ENCODE results near the gene SERPINA9. TPM values are rescaled to one million over a fixed set of nuclear protein-coding genes. Genes with fewer than 3 reads are reported as not detected.
"Not testable (repeated sequence)": the region's sequence is repeated elsewhere in the genome, so short reads cannot be mapped to it uniquely, and the experiment has no call there.

Gene SERPINA9, protein sequence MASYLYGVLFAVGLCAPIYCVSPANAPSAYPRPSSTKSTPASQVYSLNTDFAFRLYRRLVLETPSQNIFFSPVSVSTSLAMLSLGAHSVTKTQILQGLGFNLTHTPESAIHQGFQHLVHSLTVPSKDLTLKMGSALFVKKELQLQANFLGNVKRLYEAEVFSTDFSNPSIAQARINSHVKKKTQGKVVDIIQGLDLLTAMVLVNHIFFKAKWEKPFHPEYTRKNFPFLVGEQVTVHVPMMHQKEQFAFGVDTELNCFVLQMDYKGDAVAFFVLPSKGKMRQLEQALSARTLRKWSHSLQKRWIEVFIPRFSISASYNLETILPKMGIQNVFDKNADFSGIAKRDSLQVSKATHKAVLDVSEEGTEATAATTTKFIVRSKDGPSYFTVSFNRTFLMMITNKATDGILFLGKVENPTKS
- total RNA-seq: not detected in 2 replicates
- polyA plus RNA-seq (2012): 0.48 TPM

DNA sequence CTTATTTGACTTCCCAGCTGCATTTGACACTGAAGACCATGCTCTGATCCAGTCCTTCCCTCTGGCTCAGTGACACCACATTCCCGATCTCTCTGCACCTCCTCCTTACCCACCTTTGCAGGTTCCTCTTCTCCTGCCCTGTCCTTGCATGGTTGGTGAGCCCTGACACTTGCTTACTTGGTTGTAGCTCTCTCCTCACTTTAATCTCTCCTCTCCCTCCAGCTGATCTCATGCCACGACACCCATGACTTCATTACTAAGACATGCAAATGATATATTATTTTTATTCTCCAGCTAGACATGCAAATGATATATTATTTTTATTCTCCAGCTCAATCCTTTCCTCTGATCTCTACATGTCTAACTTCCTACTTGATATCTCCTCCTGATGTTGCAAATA, at the start of gene SERPINA9:
Gene SERPINA9, minus strand, starts transcription at position 175 of the 400 bp plus-strand sequence. CDS start 6,357 bp downstream, outside the sequence.
- DNase-seq (ENCODE audit: low read depth): no peak

DNA sequence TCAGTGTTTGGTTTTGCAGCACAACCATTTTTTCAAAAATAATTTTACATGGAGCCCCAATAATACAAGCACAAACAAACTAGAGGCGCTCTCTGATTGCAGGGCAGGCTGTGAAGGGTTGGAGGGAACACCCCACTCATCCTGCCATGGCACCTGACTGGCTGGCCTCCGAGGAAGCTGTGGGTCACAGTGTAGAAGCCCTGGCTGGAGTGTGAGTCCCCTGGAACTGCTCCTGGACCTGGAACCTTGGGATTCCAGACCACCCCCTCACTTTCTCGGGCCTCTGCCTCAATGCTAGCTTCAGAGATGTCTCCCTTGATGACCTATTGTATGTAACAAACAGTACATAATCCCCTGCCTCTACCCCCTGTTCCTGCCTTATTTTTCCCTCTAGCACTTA, 48.1 kb upstream of the SERPINA9 start:
- no peak for DNase-seq (ENCODE audit: low read depth)

DNA sequence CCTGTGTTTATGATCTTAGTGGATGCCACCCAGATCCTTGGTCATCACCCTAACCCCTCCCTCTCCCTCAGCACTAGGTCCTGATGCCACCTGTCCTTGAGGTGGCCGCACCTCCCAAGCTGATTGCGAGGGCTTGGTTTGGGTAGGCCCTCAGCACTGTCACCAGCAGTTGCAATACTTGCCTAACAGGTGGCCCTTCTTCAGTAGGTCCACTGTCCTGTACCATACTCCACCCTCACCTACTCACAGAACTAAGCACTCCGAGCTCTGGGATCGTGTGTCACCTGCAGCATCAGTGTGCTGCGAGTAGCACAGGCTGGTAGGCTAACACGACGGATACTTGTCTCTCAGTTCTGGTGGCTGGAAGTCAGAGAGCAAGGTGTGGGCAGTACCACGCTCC, 47.3 kb upstream of the SERPINA9 start:
- DNase-seq (ENCODE audit: low read depth): no peak

DNA sequence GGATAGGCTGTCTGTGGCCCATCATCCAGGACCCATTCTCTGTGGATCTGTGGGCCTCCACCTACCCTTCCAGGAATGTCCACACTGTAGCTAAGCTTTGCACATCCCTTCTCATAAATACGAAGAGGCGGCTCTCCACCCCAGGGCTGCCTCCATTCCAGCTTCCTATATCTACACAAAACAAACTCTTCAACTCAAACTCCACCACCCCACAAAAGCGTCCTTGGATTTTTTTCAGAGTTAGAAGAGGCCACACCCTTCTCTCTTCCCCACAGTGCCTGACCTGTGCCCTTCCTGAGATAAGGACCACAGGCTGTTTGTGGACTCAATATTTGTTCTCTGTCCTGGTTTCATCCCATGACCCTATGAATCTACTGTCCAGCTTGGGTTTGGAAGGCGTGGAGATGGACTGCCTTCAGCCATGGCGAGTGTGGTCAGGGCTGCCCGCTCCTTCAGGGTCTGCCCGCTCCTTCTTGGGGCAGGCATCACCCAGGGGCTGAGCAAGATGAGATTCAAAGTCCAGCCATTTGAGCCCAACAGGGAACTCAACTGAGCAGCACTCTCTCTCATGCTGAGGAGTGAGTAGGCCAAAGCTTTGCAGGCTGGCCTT, 46.2 kb upstream of the SERPINA9 start:
- no peak for DNase-seq (ENCODE audit: low read depth)

DNA sequence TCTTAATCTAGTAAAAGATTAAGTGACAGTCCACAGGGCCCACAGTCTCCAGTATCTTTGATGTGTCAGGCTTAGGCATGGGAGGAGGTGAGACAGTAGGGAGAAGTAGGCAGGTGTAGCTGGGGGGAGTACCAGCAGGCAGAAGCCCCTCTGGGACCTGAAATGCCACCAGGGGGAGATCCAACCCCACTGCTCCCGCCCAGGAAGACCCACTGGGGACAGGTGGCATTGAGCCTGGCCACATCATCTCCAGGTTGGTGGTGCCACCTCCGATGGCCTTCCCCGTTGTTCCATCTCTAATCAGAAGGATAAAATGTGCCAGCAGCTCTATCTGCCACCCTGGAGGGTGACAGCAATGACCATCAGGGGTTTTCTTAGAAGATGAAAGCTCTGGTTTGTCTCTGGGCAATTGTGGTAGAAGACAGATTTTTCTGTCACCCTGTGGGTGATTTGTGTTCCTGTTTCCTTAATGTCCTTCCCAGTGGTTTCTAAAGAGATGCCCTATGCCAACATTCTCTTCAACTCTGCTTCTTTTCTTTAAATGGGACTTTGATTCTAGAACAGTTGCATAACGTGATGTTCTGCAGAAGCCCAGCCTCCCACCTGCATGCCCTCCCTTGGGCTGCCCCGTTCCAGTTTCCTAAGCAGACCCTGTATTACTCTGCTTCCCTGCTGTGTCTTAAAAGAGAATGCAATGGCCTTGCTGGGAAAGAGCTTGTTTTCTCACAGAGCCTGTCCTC, 45.5 kb upstream of the SERPINA9 start:
- no peak for DNase-seq (ENCODE audit: low read depth)

DNA sequence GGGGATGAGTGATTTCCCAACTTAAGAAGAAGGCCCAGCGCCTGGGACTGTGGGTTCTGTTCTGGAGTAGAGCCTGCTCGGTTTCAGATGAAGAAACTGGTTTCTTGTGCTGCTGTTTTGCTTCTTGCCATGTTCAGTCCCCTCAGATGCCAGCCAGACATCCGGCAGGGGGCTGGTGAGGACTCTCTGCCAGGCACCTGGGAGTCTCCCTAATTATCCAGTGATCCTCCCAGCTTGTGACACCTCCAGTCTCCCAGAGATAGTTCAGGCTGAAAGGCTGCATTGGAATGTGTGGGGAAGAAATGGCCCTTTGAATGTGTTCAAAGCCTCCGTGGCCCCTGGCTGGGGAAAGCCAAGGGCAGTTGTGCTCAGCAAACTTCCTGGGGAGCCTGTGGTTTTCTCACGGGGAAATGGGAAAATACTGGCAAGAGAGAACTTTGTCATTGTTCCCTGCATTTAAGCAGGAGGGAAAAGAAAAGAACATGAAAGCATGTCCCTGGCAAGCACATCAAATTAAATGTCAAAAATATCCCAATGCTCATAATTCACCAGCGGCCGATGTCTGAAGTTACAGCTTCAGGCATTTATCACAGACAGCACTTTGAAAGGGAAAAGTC, 41.8 kb upstream of the SERPINA9 start:
- no peak for DNase-seq (ENCODE audit: low read depth)

DNA sequence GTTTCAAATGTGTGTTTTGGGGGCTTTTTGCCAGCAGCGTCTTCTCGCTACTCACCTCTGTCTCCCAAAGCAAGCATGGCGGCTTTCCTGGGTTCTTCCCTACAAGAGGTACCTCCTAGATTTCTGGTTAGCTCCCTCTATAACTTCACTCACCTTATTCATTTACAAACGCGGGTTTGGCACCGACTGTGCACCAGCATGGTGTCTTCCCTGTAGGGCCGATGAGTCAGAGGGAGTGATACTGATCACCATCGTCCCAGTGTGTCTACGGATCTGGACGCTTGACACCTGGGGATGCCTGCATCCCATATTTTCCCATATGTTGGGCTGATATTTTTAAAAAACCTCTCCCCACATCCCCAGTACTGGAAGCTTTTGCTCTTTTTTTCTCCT, 41.2 kb upstream of the SERPINA9 start:
- DNase-seq (ENCODE audit: low read depth): no peak

DNA sequence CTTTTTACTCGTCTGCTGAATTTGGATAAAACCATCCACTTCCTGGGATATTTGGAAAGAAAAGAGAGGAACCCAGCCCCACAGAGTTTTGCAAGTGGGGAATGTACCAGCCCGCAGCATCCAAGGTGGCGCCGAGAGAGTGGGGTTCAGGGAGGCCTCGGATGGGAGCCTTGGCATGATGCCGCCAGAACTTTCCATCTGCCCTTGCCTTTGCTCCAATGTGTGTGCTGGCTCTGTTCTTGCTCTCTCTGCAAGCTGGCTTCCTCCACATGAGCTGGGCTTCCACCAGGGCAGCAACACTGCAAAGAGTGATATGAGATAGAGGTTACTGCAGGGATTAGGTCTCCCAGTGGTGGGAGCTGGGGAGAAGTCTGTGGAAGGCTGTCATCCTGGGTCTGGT, 39.9 kb upstream of the SERPINA9 start:
- DNase-seq (ENCODE audit: low read depth): no peak

DNA sequence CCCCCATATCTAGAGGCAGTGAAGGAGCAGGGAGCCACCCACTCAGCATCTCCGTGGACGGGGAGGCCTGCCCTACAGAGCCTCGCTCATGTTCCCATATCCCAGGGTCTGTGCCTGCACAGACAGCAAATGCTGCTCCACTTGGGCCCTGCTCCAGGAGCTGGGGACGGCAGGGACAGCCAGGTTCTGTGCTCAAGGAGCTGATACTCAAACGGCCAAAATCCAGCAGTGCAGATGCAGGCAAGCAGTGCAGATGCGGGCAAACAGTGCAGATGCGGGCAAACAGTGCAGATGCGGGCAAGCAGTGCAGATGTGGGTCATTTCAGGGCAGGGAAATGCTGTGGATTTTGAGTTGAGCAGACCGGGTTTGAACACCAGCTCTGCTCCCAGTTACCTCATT, 39.4 kb upstream of the SERPINA9 start:
- DNase-seq (ENCODE audit: low read depth): no peak

DNA sequence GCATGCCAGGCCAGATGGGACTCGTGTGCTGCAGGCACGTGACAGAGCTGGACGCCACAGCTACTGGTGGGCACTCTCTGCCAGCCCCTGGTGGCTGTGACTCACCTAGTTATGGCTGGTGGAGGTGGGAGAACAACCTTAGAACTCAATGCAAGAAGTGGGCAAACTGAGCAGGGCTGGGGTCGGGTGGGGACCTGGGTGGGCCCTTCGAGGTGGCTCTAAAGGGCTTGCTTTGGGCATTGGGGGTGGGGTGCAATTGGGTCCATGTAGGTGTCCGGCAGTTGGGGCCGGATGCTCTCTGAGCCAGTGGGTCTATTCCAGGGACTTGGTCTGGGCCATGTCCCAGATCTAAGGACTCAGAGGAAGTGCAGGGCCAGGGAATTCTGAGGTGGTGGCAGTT, 38.4 kb upstream of the SERPINA9 start:
- DNase-seq (ENCODE audit: low read depth): no peak

DNA sequence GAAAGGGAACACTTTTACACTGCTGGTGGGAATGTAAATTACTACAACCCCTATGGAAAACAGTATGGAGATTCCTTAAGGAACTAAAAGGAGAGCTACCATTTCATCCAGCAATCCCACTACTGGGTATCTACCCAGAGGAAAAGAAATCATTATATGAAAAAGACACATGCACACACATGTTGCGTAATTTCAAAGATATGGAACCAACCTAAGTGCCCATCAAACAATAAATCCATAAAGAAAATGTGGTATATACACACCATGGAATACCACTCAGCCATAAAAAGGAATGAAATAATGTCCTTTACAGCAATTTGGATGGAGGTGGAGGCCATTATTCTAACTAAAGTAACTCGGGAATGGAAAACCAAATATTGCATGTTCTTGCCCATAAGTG, 34.5 kb upstream of the SERPINA9 start:
- DNase-seq (ENCODE audit: low read depth): not testable (repeated sequence)

DNA sequence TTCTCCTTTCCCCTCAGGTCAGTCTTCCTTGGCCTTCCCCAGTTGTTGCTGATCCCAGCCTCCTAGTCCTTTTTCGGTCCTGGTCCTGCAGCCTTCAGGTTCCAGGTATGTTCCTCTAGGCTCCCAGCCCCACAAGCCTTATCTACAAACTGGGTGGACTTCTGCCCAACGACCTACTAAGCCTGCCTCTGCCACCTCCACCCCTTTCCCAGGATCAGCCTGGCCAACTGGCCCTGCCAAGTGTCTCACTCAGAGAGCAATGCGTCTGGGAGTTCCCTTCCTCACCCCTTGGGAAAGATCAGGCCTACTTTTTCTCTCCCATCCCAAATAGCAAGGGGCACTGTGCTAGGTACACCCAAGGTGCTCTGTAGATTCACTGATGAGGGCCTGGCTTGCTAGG, 33.4 kb upstream of the SERPINA9 start, which contains the start of gene SERPINA12:
Gene SERPINA12, minus strand, starts transcription at position 114 of the 400 bp plus-strand sequence. CDS start 11,072 bp downstream, outside the sequence.
- no peak for DNase-seq (ENCODE audit: low read depth)

DNA sequence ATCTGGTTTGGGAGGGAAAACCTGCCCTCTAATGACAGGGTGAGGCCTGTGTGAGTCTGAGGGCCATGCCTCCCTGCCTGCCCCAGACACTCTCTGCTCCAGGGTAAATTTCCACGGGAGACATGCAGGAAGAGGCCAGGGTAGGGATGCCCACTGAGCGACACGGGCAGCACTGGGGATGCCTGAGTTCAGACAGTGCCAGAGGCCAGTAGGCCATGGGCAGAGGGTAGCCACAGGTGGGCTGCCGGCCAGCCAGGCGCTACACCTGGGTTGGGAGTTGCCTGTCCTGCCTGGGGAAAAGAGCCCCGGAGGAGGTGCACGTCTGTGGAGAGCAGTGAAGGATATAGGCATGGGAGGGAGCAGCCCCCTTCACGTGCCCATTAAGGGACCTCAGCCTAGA, 29.6 kb upstream of the SERPINA9 start:
- no peak for DNase-seq (ENCODE audit: low read depth)

DNA sequence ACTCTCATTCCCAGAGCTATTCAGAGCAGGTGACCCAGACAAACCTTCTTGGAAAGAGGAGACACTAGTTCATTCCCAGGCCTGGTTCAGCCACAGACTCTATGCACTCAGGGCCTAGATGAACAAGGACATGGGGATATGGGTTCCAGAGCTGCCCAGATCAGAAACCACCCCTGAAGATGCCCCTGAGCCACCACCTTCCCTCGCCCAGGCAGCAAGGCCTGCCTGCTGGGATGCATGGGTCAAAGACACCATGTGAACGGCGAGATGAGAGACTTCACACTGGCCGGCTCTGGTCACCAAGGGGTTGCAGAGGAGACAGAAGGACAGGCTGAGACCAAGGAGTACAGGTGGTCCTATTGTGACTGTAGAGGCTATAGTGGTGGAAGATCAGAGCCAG, 29.2 kb upstream of the SERPINA9 start:
- no peak for DNase-seq (ENCODE audit: low read depth)

DNA sequence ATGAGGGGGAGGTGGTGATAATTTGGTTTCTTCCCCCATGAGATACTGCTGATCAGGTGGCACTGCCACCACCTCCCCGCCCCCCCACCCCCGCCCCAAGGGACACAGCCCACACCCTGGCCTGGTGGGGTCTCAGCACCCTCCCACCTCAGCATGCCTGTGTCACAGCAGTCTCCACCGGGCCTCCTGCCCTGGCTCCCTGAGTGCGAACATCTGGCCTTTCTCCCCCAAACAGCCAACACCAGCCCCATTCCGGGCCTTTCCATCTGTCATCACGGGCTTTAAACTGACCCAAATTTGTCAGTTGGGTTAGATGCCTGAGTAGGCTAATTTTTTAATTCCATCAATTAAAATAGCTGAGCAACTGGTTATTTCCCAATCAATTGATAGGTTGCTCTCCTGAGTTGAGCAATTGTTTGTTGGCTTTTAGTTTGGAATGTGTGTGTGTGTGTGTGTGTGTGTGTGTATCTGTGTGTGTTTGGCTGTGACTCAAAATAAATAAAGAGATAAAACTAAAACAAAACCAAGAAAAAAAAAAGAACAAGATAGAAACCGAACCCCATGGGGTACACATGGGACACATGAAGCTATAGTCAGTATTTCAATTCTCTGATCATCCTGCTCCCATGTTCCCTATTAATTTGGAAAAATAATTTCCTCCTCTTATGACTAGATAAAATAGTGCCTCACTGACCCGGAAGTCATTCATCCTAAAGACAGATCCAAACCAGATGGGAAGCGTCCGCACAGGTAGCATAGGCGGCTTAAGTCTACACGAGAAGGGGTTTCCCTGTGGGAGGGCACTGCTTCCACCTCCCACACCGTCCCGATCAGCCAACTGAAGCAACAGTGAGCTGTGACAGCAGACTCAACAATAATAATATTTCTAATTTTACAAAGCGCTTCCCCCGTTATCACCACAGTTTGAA, 25.9 kb upstream of the SERPINA9 start:
- no peak for DNase-seq (ENCODE audit: low read depth)

DNA sequence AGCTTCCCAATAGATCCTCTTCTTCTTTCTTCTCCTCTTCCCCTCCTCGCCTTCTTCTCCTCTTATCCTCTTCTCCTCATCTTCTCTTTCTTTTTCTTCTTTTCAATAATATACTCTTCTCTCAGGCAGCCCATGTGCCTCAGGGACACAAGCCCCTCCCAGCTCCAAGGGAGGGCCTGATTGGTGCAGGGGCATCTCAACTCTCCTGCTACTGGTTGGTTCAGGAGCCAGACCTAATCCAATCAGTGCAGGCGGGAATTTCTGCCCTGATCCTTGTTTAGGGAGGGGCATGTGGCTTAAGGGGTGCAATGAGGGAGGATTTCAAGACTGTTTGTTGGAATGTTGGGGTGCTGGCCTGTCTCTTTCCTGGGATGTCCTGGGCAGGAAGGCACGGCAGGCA, 24.3 kb upstream of the SERPINA9 start:
- DNase-seq (ENCODE audit: low read depth): no peak

DNA sequence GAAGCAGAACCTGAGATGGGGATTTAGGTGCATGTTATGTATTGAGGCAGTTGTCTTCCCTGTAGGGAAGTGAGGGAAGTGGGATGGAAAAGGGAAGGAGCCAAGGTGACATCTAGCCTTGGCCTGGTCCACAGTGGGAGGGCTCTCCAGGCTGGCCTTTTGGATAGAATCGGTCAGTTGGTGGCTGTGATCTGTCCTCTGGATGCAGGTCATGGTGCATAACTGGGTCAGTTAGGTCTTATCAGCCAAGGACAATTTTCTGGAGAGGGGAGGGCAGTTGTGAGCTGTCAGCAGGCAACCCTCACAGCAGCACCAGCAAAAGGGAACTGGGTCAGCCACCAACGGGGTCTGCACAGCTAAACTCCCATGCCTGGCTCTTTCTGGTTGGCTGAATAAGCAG, 23.7 kb upstream of the SERPINA9 start:
- DNase-seq (ENCODE audit: low read depth): no peak

DNA sequence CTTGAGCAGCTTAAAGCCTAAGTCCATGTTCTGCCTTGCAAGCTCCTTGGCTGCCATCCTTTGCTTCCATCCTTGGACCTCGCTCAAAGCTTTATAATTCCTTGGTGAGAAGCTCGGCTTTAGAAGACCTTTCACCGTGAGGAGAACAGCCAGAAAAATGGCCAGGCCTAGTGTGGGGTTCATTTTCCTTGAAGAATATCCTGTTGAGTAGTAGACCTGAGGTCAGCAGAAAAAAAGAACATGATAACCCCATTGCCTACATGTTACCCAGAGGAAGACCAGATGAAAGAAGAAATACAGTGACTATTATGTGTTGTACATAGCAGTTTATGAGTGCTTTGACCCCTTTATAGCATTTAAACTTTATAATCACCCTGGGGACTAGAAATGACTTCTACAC, 22.2 kb upstream of the SERPINA9 start:
- DNase-seq (ENCODE audit: low read depth): no peak

DNA sequence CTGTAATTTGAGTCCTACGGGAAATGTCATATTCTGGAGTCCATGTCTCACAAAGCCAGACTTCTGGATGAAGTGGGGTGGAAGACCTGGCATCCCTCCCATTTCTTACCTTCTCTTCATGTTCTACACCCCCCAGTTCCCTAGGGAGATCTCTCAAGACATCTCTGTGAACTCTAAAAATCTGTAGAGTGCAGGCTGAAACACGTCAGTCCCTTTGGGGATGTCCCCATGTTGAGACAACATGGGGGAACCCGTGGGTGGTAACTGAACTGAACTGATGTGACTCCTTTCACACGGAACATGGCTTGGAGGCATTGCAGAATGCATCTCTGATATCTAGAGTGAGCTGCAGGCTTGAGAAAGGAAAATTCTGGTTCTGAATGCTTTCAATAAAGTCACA, 18.1 kb upstream of the SERPINA9 start:
- no peak for DNase-seq (ENCODE audit: low read depth)

DNA sequence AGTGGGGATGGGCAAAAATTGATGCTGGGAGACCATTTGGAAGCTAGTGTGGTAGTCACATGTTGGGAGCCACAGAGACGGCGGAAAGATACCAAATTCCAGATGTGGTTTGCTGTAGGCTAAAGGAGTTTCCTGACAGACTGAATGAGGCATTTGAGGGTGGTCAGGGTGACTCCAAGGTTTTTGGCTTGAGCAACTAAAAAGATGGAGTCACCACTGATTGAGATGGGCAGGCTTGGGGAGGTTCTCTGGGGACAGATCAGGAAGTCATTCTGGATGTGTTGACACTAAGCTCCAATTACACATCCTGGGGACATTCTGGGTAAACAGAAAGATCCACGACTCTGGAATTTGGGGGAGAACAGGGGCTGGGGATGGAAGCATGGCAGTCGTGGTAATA, 15.5 kb upstream of the SERPINA9 start:
- no peak for DNase-seq (ENCODE audit: low read depth)

DNA sequence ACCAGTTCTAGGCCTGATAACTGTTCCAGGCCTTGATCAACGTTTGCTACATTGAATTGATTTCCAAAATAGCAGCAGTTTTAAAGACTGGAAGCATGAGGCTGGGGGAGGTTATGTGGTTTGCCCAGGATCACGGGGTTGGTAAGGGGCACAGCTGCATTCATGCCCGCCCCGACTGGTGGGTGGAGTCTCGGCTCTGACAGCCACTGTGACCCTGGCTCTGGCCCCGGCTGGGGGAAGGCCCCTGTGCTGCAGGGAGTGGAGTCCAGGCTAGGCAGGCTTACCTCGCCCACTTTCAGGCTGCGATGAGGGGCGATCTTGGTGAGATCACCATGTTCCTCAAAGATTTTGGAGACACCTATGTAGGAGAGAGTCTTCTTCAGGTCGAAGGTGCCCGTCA, 13.3 kb upstream of the SERPINA9 start:
- no peak for DNase-seq (ENCODE audit: low read depth)

Data from myocyte (in vitro differentiated cells).